ACHN (cell line): ENCODE results near the gene REEP1.

Source experiments
- DNase-seq: peaks from one replicate; pipeline ENCODE4 v3.0.0-alpha.2; 2015
- in situ Hi-C: cut with HindIII; loops from 2 replicates; pipeline ENCODE4 v1.10.0; 2017; ENCODE audit warnings: low sequenced_read_pairs, low pct_ligation_motif_present, low pct_unique_long_range_greater_than_20kb

REEP1 gene

GRCh38 chr2:86337244-86337835, at the start of gene REEP1:
Gene REEP1 (minus strand): TSS chr2:86337626. CDS start chr2:86337510, 116 bp downstream.
- peak; percentile 13 for DNase-seq
- in situ Hi-C loops, result no loop called here

GRCh38 chr2:86383844-86384243, 46.4 kb upstream of the REEP1 start:
- DNase-seq, result no peak
- in situ Hi-C loops, result no loop called here

GRCh38 chr2:86382698-86383097, 45.3 kb upstream of the REEP1 start:
- in situ Hi-C loops, result no loop called here
- no peak for DNase-seq

GRCh38 chr2:86382108-86382507, 44.7 kb upstream of the REEP1 start:
- in situ Hi-C loops, result no loop called here
- DNase-seq, result no peak

GRCh38 chr2:86378469-86378868, 41.0 kb upstream of the REEP1 start:
- in situ Hi-C loops, result no loop called here
- no peak for DNase-seq

GRCh38 chr2:86375623-86376022, 38.2 kb upstream of the REEP1 start:
- in situ Hi-C loops, result no loop called here
- no peak for DNase-seq

- in situ Hi-C loops, result no loop called here
These were observed 35.4 kb upstream of the REEP1 start for GRCh38 chr2:86372641-86373502.

GRCh38 chr2:86372133-86372532, 34.7 kb upstream of the REEP1 start:
- DNase-seq, result no peak
- in situ Hi-C loops, result no loop called here

More at GRCh38 chr2:86372641-86373502, 35.4 kb upstream of the REEP1 start:
- DNase-seq, result peak; percentile 50

- no peak for DNase-seq
- in situ Hi-C loops, result no loop called here
These were observed 34.1 kb upstream of the REEP1 start for GRCh38 chr2:86371527-86371926.

GRCh38 chr2:86370579-86370978, 33.2 kb upstream of the REEP1 start:
- no peak for DNase-seq
- in situ Hi-C loops, result no loop called here

- in situ Hi-C loops, result no loop called here
- peak; percentile 46 for DNase-seq
These were observed 30.9 kb upstream of the REEP1 start for GRCh38 chr2:86368161-86368824.

- no peak for DNase-seq
- in situ Hi-C loops, result no loop called here
These were observed 30.0 kb upstream of the REEP1 start for GRCh38 chr2:86367499-86367777.

- no peak for DNase-seq
- in situ Hi-C loops, result no loop called here
These were observed 29.4 kb upstream of the REEP1 start for GRCh38 chr2:86366651-86367498.

GRCh38 chr2:86364894-86365293, 27.5 kb upstream of the REEP1 start:
- in situ Hi-C loops, result no loop called here
- no peak for DNase-seq

GRCh38 chr2:86360776-86361175, 23.4 kb upstream of the REEP1 start:
- in situ Hi-C loops, result no loop called here
- DNase-seq, result no peak

- DNase-seq, result no peak
- in situ Hi-C loops, result no loop called here
These were observed 21.5 kb upstream of the REEP1 start for GRCh38 chr2:86358957-86359356.

GRCh38 chr2:86357392-86357963, 20.1 kb upstream of the REEP1 start:
- in situ Hi-C loops, result no loop called here
- DNase-seq, result no peak

GRCh38 chr2:86352727-86353221, 15.3 kb upstream of the REEP1 start:
- no peak for DNase-seq
- in situ Hi-C loops, result no loop called here
